HG03045 (cell line): ENCODE results near the gene COL4A2.

Experiments
- ATAC-seq: cut with Tn5 transposase; IDR thresholded peaks from one replicate; pipeline ENCODE4 v1.9.1; 2021; ENCODE audit warnings: mild to moderate bottlenecking, moderate library complexity; ENCODE audit not compliant: unreplicated experiment

Gene COL4A2

GRCh38 chr13:110289174-110289573 lies 17.9 kb upstream of the COL4A2 start:
- ATAC-seq, result no peak

GRCh38 chr13:110289661-110290060 lies 17.4 kb upstream of the COL4A2 start:
- no peak for ATAC-seq

GRCh38 chr13:110290153-110290552 lies 16.9 kb upstream of the COL4A2 start:
- no peak for ATAC-seq

GRCh38 chr13:110290826-110291225 lies 16.3 kb upstream of the COL4A2 start:
- ATAC-seq, result no peak

- no peak for ATAC-seq
Measured at GRCh38 chr13:110291286-110291685, 15.8 kb upstream of the COL4A2 start.

- no peak for ATAC-seq
Measured at GRCh38 chr13:110293037-110293436, 14.0 kb upstream of the COL4A2 start.

GRCh38 chr13:110293649-110294048 lies 13.4 kb upstream of the COL4A2 start:
- no peak for ATAC-seq

GRCh38 chr13:110294146-110294545 lies 12.9 kb upstream of the COL4A2 start:
- no peak for ATAC-seq

GRCh38 chr13:110294622-110295021 lies 12.5 kb upstream of the COL4A2 start:
- ATAC-seq, result no peak

GRCh38 chr13:110297011-110297410 lies 10.1 kb upstream of the COL4A2 start:
- no peak for ATAC-seq

- ATAC-seq, result no peak
Measured at GRCh38 chr13:110297766-110298504, 9.1 kb upstream of the COL4A2 start.

- ATAC-seq, result no peak
Measured at GRCh38 chr13:110298505-110299282, 8.4 kb upstream of the COL4A2 start.

- no peak for ATAC-seq
Measured at GRCh38 chr13:110299283-110299840, 7.7 kb upstream of the COL4A2 start.

GRCh38 chr13:110300090-110300815 lies 6.8 kb upstream of the COL4A2 start:
- ATAC-seq, result no peak

GRCh38 chr13:110301083-110301482 lies 6.0 kb upstream of the COL4A2 start:
- ATAC-seq, result no peak

GRCh38 chr13:110301606-110302553 lies 5.2 kb upstream of the COL4A2 start:
- ATAC-seq, result no peak

GRCh38 chr13:110302997-110303396 lies 4.1 kb upstream of the COL4A2 start:
- ATAC-seq, result no peak

- no peak for ATAC-seq
Measured at GRCh38 chr13:110303644-110304043, 3.4 kb upstream of the COL4A2 start.

GRCh38 chr13:110304256-110304655 lies 2.8 kb upstream of the COL4A2 start:
- ATAC-seq, result no peak

- no peak for ATAC-seq
Measured at GRCh38 chr13:110305001-110305400, 2.1 kb upstream of the COL4A2 start.
